Astrocyte (in vitro differentiated cells and primary cell): Measurements from ENCODE around the gene AK1. TPM values are rescaled to one million over a fixed set of nuclear protein-coding genes. Genes with fewer than 3 reads are reported as not detected.
"Not testable (repeated sequence)": the region's sequence is repeated elsewhere in the genome, so short reads cannot be mapped to it uniquely, and the experiment has no call there.

ENCODE experiments used
- DNase-seq: peaks from one replicate; pipeline ENCODE4 v3.0.0-alpha.2; 2010; ENCODE audit warnings: low read depth
- FAIRE-seq: peaks from 2 replicates; lab custom pipeline; 2011; peaks lifted over from hg19 to GRCh38; lab: Jason Lieb, UNC
- H2AFZ ChIP-seq: 2 replicates; pipeline ENCODE4 v1.6.0; 2012; ENCODE audit warnings: low read depth, low read length, inconsistent platforms
- H3K27ac ChIP-seq: 2 replicates; pipeline ENCODE4 v1.5.1; 2011; ENCODE audit warnings: low read depth, low read length, inconsistent platforms
- H3K27me3 ChIP-seq: 2 replicates; pipeline ENCODE4 v1.6.0; 2011; ENCODE audit warnings: low read length, inconsistent platforms; ENCODE audit not compliant: insufficient read depth
- H3K36me3 ChIP-seq: 2 replicates; pipeline ENCODE4 v1.5.1; 2011; ENCODE audit warnings: low read length, inconsistent platforms; ENCODE audit not compliant: insufficient read depth
- H3K4me1 ChIP-seq: 2 replicates; pipeline ENCODE4 v1.5.1; 2011; ENCODE audit warnings: low read length, inconsistent platforms; ENCODE audit not compliant: insufficient read depth
- H3K4me2 ChIP-seq: 2 replicates; pipeline ENCODE4 v1.6.0; 2012; ENCODE audit warnings: low read length, inconsistent platforms
- H3K4me3 ChIP-seq: 2 replicates; pipeline ENCODE4 v1.5.1; 2011; ENCODE audit warnings: low read depth, mild to moderate bottlenecking, low read length, inconsistent platforms; ENCODE audit not compliant: insufficient read depth
- H3K79me2 ChIP-seq: 2 replicates; pipeline ENCODE4 v1.6.0; 2012; ENCODE audit warnings: mild to moderate bottlenecking, low read length, inconsistent platforms; ENCODE audit not compliant: insufficient read depth
- H3K9ac ChIP-seq: 2 replicates; pipeline ENCODE4 v1.6.0; 2012; ENCODE audit warnings: mild to moderate bottlenecking, low read length, inconsistent platforms
- H3K9me3 ChIP-seq: 2 replicates; pipeline ENCODE4 v1.5.1; 2012; ENCODE audit warnings: low read depth, mild to moderate bottlenecking, low read length, inconsistent platforms; ENCODE audit not compliant: insufficient read depth
- H4K20me1 ChIP-seq: 2 replicates; pipeline ENCODE4 v1.6.0; 2012; ENCODE audit warnings: low read length, inconsistent platforms; ENCODE audit not compliant: insufficient read depth
- H3K27ac Mint-ChIP-seq: one replicate; pipeline ENCODE4 v1.8.0; 2021; ENCODE audit warnings: mild to moderate bottlenecking, mixed read lengths; ENCODE audit not compliant: unreplicated experiment
- H3K27me3 Mint-ChIP-seq: one replicate; pipeline ENCODE4 v1.8.0; 2021; ENCODE audit warnings: low read depth, mixed read lengths; ENCODE audit not compliant: unreplicated experiment
- H3K36me3 Mint-ChIP-seq: one replicate; pipeline ENCODE4 v1.8.0; 2021; ENCODE audit warnings: low read depth, mixed read lengths; ENCODE audit not compliant: unreplicated experiment
- H3K4me1 Mint-ChIP-seq: one replicate; pipeline ENCODE4 v1.8.0; 2021; ENCODE audit warnings: low read depth, mixed read lengths; ENCODE audit not compliant: unreplicated experiment
- H3K4me3 Mint-ChIP-seq: one replicate; pipeline ENCODE4 v1.8.0; 2021; ENCODE audit warnings: mild to moderate bottlenecking, moderate library complexity, mixed read lengths; ENCODE audit not compliant: unreplicated experiment
- H3K9me3 Mint-ChIP-seq: one replicate; pipeline ENCODE4 v1.8.0; 2021; ENCODE audit warnings: mild to moderate bottlenecking, mixed read lengths; ENCODE audit not compliant: unreplicated experiment
- EZH2 ChIP-seq: IDR thresholded peaks from 2 replicates; pipeline ENCODE4 v1.6.1; 2012; ENCODE audit warnings: mild to moderate bottlenecking, low read length, inconsistent platforms; ENCODE audit not compliant: insufficient read depth
- total RNA-seq: library from RNA; stranded (reverse); gene quantifications from 2 replicates; pipeline ENCODE4 v1.2.1, GENCODE V29; 2021
- TF ChIP-seq, protein P1 (sequence below): IDR thresholded peaks from 2 replicates; pipeline ENCODE4 v1.5.1; 2011; ENCODE audit warnings: low read depth, mild to moderate bottlenecking, inconsistent platforms, low read length, moderate library complexity; ENCODE audit not compliant: insufficient read depth

Gene AK1
- total RNA-seq, 1 donor from 2014 or later: 78.0 TPM

GRCh38 chr9:127837346-127837745 is 40.1 kb downstream of the AK1 start:
- no peak overlapping the region for H3K9ac ChIP-seq
- no peaks in the 10 kb centered on the region for H3K27me3 ChIP-seq
- H3K4me1 ChIP-seq: peaks cover 42% of the 10 kb centered on the region
- no peak overlapping the region for H3K27ac Mint-ChIP-seq
- peak overlapping the region; percentile 77 for H3K4me2 ChIP-seq
- H3K27me3 Mint-ChIP-seq: no peaks in the 10 kb centered on the region
- FAIRE-seq (no peak), DNase-seq (no peak)
- no peaks in the 10 kb centered on the region for H3K9me3 ChIP-seq
- no peak overlapping the region for H3K4me3 ChIP-seq
- H3K36me3 ChIP-seq: no peaks in the 10 kb centered on the region
- H3K4me3 Mint-ChIP-seq: no peak overlapping the region
- H3K79me2 ChIP-seq: peaks cover 28% of the 10 kb centered on the region
- H3K36me3 Mint-ChIP-seq: no peaks in the 10 kb centered on the region
- TF ChIP-seq EZH2: no peak
- TF ChIP-seq, protein P1, sequence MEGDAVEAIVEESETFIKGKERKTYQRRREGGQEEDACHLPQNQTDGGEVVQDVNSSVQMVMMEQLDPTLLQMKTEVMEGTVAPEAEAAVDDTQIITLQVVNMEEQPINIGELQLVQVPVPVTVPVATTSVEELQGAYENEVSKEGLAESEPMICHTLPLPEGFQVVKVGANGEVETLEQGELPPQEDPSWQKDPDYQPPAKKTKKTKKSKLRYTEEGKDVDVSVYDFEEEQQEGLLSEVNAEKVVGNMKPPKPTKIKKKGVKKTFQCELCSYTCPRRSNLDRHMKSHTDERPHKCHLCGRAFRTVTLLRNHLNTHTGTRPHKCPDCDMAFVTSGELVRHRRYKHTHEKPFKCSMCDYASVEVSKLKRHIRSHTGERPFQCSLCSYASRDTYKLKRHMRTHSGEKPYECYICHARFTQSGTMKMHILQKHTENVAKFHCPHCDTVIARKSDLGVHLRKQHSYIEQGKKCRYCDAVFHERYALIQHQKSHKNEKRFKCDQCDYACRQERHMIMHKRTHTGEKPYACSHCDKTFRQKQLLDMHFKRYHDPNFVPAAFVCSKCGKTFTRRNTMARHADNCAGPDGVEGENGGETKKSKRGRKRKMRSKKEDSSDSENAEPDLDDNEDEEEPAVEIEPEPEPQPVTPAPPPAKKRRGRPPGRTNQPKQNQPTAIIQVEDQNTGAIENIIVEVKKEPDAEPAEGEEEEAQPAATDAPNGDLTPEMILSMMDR: no peak
- H3K27ac ChIP-seq: no peak overlapping the region
- no peaks in the 10 kb centered on the region for H3K9me3 Mint-ChIP-seq
- peaks cover 22% of the 10 kb centered on the region for H3K4me1 Mint-ChIP-seq
- H2AFZ ChIP-seq: no peak overlapping the region
- H4K20me1 ChIP-seq: no peaks in the 10 kb centered on the region

DNA sequence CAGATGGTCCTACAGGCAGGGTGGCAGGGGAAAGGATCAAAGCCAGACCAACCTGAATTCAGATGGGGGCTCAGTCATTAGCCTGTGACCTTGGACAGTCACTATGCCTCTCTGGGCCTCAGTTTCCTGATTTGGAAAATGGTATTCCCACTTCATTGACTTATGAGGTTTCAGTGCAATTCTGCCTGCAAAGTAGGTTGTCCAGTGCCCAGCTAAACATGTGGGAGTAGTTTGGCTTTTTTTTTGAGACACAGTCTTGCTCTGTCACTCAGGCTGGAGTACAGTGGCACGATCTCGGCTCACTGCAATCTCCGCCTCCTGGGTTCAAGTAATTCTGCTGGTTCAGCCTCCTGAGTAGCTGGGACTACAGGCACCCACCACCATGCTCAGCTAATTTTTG is 40.9 kb downstream of the AK1 start:
- H3K4me1 ChIP-seq: peaks cover 45% of the 10 kb centered on the region
- FAIRE-seq, H3K27me3 ChIP-seq, H3K36me3 Mint-ChIP-seq, H3K9me3 ChIP-seq, H4K20me1 ChIP-seq, H3K9me3 Mint-ChIP-seq, H3K36me3 ChIP-seq, H3K4me3 ChIP-seq, DNase-seq, H3K27me3 Mint-ChIP-seq, H3K27ac Mint-ChIP-seq, H3K4me3 Mint-ChIP-seq: not testable (repeated sequence)
- peaks cover 28% of the 10 kb centered on the region for H3K79me2 ChIP-seq
- peak overlapping the region; percentile 75 for H3K4me2 ChIP-seq
- peak overlapping the region; percentile 69 for H3K27ac ChIP-seq
- H3K9ac ChIP-seq: peak overlapping the region; percentile 69
- peaks cover 22% of the 10 kb centered on the region for H3K4me1 Mint-ChIP-seq
- H2AFZ ChIP-seq: peak overlapping the region; percentile 21

DNA sequence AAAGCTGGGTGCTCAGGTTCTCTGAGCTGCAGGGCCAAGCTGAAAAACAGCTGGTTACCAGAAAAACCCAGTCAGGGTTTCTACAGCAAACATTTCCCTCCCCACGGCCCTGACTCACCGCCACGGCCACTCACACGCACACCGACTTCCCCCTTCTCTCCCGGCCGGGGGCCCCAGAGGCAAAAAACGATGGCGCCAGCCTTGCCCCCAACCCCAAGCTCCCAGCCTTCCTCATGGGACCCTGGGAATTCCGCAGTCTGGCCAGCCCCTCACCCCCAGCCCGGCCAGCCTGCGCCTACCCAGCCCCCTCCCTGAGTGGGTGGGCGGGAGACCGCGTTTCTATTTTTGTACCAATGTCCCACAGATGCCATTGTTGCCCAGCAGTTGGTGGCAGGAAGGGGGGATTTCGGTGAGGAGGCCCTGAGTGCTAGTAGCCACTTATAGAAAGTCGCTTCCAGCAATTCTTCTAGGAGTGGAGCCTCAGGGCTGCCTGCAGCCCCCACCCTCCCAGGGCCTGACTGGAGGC is 41.4 kb downstream of the AK1 start:
- peaks cover 28% of the 10 kb centered on the region for H3K79me2 ChIP-seq
- H3K9me3 Mint-ChIP-seq: no peaks in the 10 kb centered on the region
- peak overlapping the region; percentile 69 for H3K27ac ChIP-seq
- H3K4me1 ChIP-seq: peaks cover 45% of the 10 kb centered on the region
- H3K4me1 Mint-ChIP-seq: peaks cover 22% of the 10 kb centered on the region
- FAIRE-seq (no peak), DNase-seq (peak; percentile 68)
- H4K20me1 ChIP-seq: no peaks in the 10 kb centered on the region
- no peaks in the 10 kb centered on the region for H3K36me3 Mint-ChIP-seq
- H3K27ac Mint-ChIP-seq: no peak overlapping the region
- H3K4me3 ChIP-seq: no peak overlapping the region
- H2AFZ ChIP-seq: peak overlapping the region; percentile 21
- H3K9ac ChIP-seq: peak overlapping the region; percentile 69
- H3K36me3 ChIP-seq: no peaks in the 10 kb centered on the region
- TF ChIP-seq, protein P1: no peak
- TF ChIP-seq EZH2: no peak
- no peaks in the 10 kb centered on the region for H3K27me3 Mint-ChIP-seq
- peak overlapping the region; percentile 75 for H3K4me2 ChIP-seq
- no peak overlapping the region for H3K4me3 Mint-ChIP-seq
- no peaks in the 10 kb centered on the region for H3K9me3 ChIP-seq
- no peaks in the 10 kb centered on the region for H3K27me3 ChIP-seq
